ENCODE measurements around the gene JMJD7. TPM values are rescaled to one million over a fixed set of nuclear protein-coding genes. Genes with fewer than 3 reads are reported as not detected.
A peak's percentile ranks its signal among the peaks of the same experiment; 100 is the strongest.

Gene JMJD7
- total RNA-seq, 1 experiment from 2014 or later: 9.2 TPM

GRCh38 chr15:41801185-41801584, 26.7 kb upstream of the JMJD7 start:
- DNase-seq (ENCODE audit: low spot score): no peak

- DNase-seq (ENCODE audit: low spot score): no peak
Measured at GRCh38 chr15:41801850-41802455, 25.9 kb upstream of the JMJD7 start.

- DNase-seq (ENCODE audit: low spot score): no peak
Measured at GRCh38 chr15:41804361-41804760, 23.5 kb upstream of the JMJD7 start.

GRCh38 chr15:41804916-41805666, 22.8 kb upstream of the JMJD7 start:
- no peak for DNase-seq (ENCODE audit: low spot score)

GRCh38 chr15:41805711-41806110, 22.2 kb upstream of the JMJD7 start:
- no peak for DNase-seq (ENCODE audit: low spot score)

GRCh38 chr15:41806291-41807181, 21.4 kb upstream of the JMJD7 start:
- no peak for DNase-seq (ENCODE audit: low spot score)

GRCh38 chr15:41809121-41809520, 18.8 kb upstream of the JMJD7 start:
- no peak for DNase-seq (ENCODE audit: low spot score)

GRCh38 chr15:41809526-41810220, 18.2 kb upstream of the JMJD7 start:
- DNase-seq (ENCODE audit: low spot score): no peak

- no peak for DNase-seq (ENCODE audit: low spot score)
Measured at GRCh38 chr15:41810651-41811431, 17.1 kb upstream of the JMJD7 start.

- peak; percentile 48 for DNase-seq (ENCODE audit: low spot score)
Measured at GRCh38 chr15:41811432-41812195, 16.3 kb upstream of the JMJD7 start.

- no peak for DNase-seq (ENCODE audit: low spot score)
Measured at GRCh38 chr15:41812820-41813375, 15.0 kb upstream of the JMJD7 start.

GRCh38 chr15:41813426-41813825, 14.5 kb upstream of the JMJD7 start:
- DNase-seq (ENCODE audit: low spot score): no peak

GRCh38 chr15:41814534-41814933, 13.4 kb upstream of the JMJD7 start:
- no peak for DNase-seq (ENCODE audit: low spot score)

- no peak for DNase-seq (ENCODE audit: low spot score)
Measured at GRCh38 chr15:41816788-41817187, 11.1 kb upstream of the JMJD7 start.

GRCh38 chr15:41817327-41817726, 10.6 kb upstream of the JMJD7 start:
- DNase-seq (ENCODE audit: low spot score): no peak

- DNase-seq (ENCODE audit: low spot score): no peak
Measured at GRCh38 chr15:41817781-41818180, 10.1 kb upstream of the JMJD7 start.

GRCh38 chr15:41819455-41820050, 8.3 kb upstream of the JMJD7 start:
- DNase-seq (ENCODE audit: low spot score): no peak

- DNase-seq (ENCODE audit: low spot score): no peak
Measured at GRCh38 chr15:41820791-41821423, 7.0 kb upstream of the JMJD7 start.

- DNase-seq (ENCODE audit: low spot score): no peak
Measured at GRCh38 chr15:41821831-41822230, 6.1 kb upstream of the JMJD7 start.

Measured in H4 (cell line).